WTC11 (cell line): ENCODE results near the gene APPBP2. TPM values are rescaled to one million over a fixed set of nuclear protein-coding genes. Genes with fewer than 3 reads are reported as not detected.
A peak's percentile ranks its signal among the peaks of the same experiment; 100 is the strongest.

Source experiments
- ATAC-seq: fragments of 200-7000 bp; cut with Tn5 transposase; 2 replicates; pipeline ENCODE4 v1.10.0; 2021; ENCODE audit warnings: mild to moderate bottlenecking, moderate library complexity
- CTCF ChIA-PET: fragments of 300-600 bp; sonication (Branson Sonifier 250); formaldehyde crosslinking; loops from one replicate; lab custom pipeline; 2021; ENCODE audit warnings: antibody characterized with exemption; lab: Charles Lee
- POLR2A ChIA-PET: fragments of 350-600 bp; sonication (Branson Sonifier 250); formaldehyde crosslinking; loops from one replicate; lab custom pipeline; 2021; ENCODE audit warnings: antibody characterized with exemption; lab: Charles Lee
- DNase-seq: peaks from one replicate; pipeline ENCODE4 v3.0.0; 2021; ENCODE audit warnings: low spot score
- H3K27ac Mint-ChIP-seq: 2 replicates; pipeline ENCODE4 v1.8.0; 2021; ENCODE audit warnings: mixed read lengths
- H3K27me3 Mint-ChIP-seq: 2 replicates; pipeline ENCODE4 v1.8.0; 2021; ENCODE audit warnings: low read depth, mild to moderate bottlenecking, moderate library complexity, mixed read lengths
- H3K36me3 Mint-ChIP-seq: 2 replicates; pipeline ENCODE4 v1.8.0; 2021; ENCODE audit warnings: mixed read lengths
- H3K4me1 Mint-ChIP-seq: 2 replicates; pipeline ENCODE4 v1.8.0; 2022; ENCODE audit warnings: mixed read lengths
- H3K4me3 Mint-ChIP-seq: 2 replicates; pipeline ENCODE4 v1.8.0; 2021; ENCODE audit warnings: mild to moderate bottlenecking, moderate library complexity, mixed read lengths
- H3K9me3 Mint-ChIP-seq: 2 replicates; pipeline ENCODE4 v1.8.0; 2021; ENCODE audit warnings: mixed read lengths
- CBFB ChIP-seq: sonication (generic); formaldehyde crosslinking; IDR thresholded peaks from 2 replicates; pipeline ENCODE4 v1.8.1; 2022; ENCODE audit warnings: mild to moderate bottlenecking, low read depth, missing genetic modification reagents
- CREB1 ChIP-seq: sonication (generic); formaldehyde crosslinking; IDR thresholded peaks from 2 replicates; pipeline ENCODE4 v1.8.0; 2023; ENCODE audit warnings: mild to moderate bottlenecking, missing genetic modification reagents
- CREM ChIP-seq: sonication (generic); formaldehyde crosslinking; IDR thresholded peaks from 2 replicates; pipeline ENCODE4 v1.8.1; 2022; ENCODE audit warnings: mild to moderate bottlenecking, missing genetic modification reagents, moderate library complexity
- ELF4 ChIP-seq: sonication (generic); formaldehyde crosslinking; IDR thresholded peaks from 2 replicates; pipeline ENCODE4 v1.8.1; 2022; ENCODE audit warnings: low read depth, mild to moderate bottlenecking, moderate library complexity, missing genetic modification reagents
- EMX1 ChIP-seq: fragments of 250-450 bp; sonication (Bioruptor Pico); IDR thresholded peaks from 2 replicates; pipeline ENCODE4 v1.8.0; 2021; ENCODE audit warnings: mild to moderate bottlenecking
- GTF2I ChIP-seq: fragments of 250-450 bp; sonication (Bioruptor Pico); conservative IDR thresholded peaks from 2 replicates; pipeline ENCODE4 v1.4.0; 2021; ENCODE audit warnings: mild to moderate bottlenecking
- HMGA2 ChIP-seq: fragments of 250-450 bp; sonication (Bioruptor Pico); IDR thresholded peaks from 2 replicates; pipeline ENCODE4 v1.4.0; 2021; ENCODE audit warnings: mild to moderate bottlenecking, moderate library complexity
- NFYB ChIP-seq: sonication (generic); formaldehyde crosslinking; conservative IDR thresholded peaks from 2 replicates; pipeline ENCODE4 v1.8.0; 2022; ENCODE audit warnings: low read depth, missing genetic modification reagents
- NR1H2 ChIP-seq: sonication (generic); formaldehyde crosslinking; IDR thresholded peaks from 2 replicates; pipeline ENCODE4 v1.9.0; 2021; ENCODE audit warnings: mild to moderate bottlenecking, moderate library complexity, missing genetic modification reagents
- RELA ChIP-seq: sonication (generic); formaldehyde crosslinking; IDR thresholded peaks from 2 replicates; pipeline ENCODE4 v1.8.1; 2022; ENCODE audit warnings: missing genetic modification reagents, mild to moderate bottlenecking, borderline replicate concordance
- RORB ChIP-seq: fragments of 250-450 bp; sonication (Bioruptor Pico); IDR thresholded peaks from 2 replicates; pipeline ENCODE4 v1.9.0; 2021; ENCODE audit warnings: mild to moderate bottlenecking
- TEAD1 ChIP-seq: sonication (generic); formaldehyde crosslinking; IDR thresholded peaks from 2 replicates; pipeline ENCODE4 v1.8.0; 2022; ENCODE audit warnings: mild to moderate bottlenecking, missing genetic modification reagents
- ZBTB21 ChIP-seq: sonication (generic); formaldehyde crosslinking; IDR thresholded peaks from 2 replicates; pipeline ENCODE4 v1.8.1; 2023; ENCODE audit warnings: mild to moderate bottlenecking, missing genetic modification reagents, borderline replicate concordance
- ZNF263 ChIP-seq: sonication (generic); formaldehyde crosslinking; IDR thresholded peaks from 2 replicates; pipeline ENCODE4 v1.8.1; 2022; ENCODE audit warnings: low read depth, mild to moderate bottlenecking, moderate library complexity, missing genetic modification reagents
- total RNA-seq: library from RNA; stranded (reverse); gene quantifications from 3 replicates; pipeline ENCODE4 v1.2.3, GENCODE V29; 2021
- TF ChIP-seq, protein P1 (sequence below): fragments of 250-450 bp; sonication (Bioruptor Pico); IDR thresholded peaks from 2 replicates; pipeline ENCODE4 v2.1.2; 2022; ENCODE audit warnings: mild to moderate bottlenecking, moderate library complexity
- TF ChIP-seq, protein P2 (sequence below): sonication (generic); formaldehyde crosslinking; IDR thresholded peaks from 2 replicates; pipeline ENCODE4 v1.8.1; 2023; ENCODE audit warnings: mild to moderate bottlenecking, moderate library complexity, missing genetic modification reagents
- TF ChIP-seq, protein P3 (sequence below): sonication (generic); formaldehyde crosslinking; IDR thresholded peaks from 2 replicates; pipeline ENCODE4 v1.8.0; 2022; ENCODE audit warnings: mild to moderate bottlenecking, missing genetic modification reagents
- TF ChIP-seq, protein P4 (sequence below): sonication (generic); formaldehyde crosslinking; conservative IDR thresholded peaks from 2 replicates; pipeline ENCODE4 v1.8.1; 2023; ENCODE audit warnings: mild to moderate bottlenecking, low read depth, missing genetic modification reagents, moderate library complexity
- TF ChIP-seq, protein P5 (sequence below): sonication (generic); formaldehyde crosslinking; IDR thresholded peaks from 2 replicates; pipeline ENCODE4 v1.8.1; 2023; ENCODE audit warnings: mild to moderate bottlenecking, missing genetic modification reagents

APPBP2 gene
- total RNA-seq, 1 experiment from 2014 or later, result 15.3 TPM

GRCh38 chr17:60524463-60525327 lies 1.3 kb downstream of the APPBP2 start:
- Mint-ChIP-seq H3K27me3 (no peaks in the 10 kb centered on the region), H3K36me3 (peaks cover 12% of the 10 kb centered on the region), H3K27ac (peak overlapping the region; percentile 98), H3K4me1 (peaks cover 15% of the 10 kb centered on the region), H3K9me3 (0 out of 2 replicates have a peak, but pooled peaks cover 10% of the 10 kb centered on the region), H3K4me3 (peak overlapping the region; percentile 98)
- ChIA-PET CTCF (interaction anchor here (0.6 kb wide), 1 partner anchor 123 kb away, joined by 4 read pairs; no protein-coding TSS in a partner anchor), POLR2A (interaction anchor here (0.7 to 0.8 kb wide), 2 partner anchors 75 to 383 kb away, joined by 3 read pairs; partner anchors contain the start of gene PPM1D)
- DNase-seq (no peak), ATAC-seq (no peak)
- TF ChIP-seq RORB (no peak), CREB1 (CRISPR knock-in tag) (no peak), TEAD1 (CRISPR knock-in tag) (no peak), ELF4 (no peak), NR1H2 (CRISPR knock-in tag) (no peak), ZBTB21 (CRISPR knock-in tag) (no peak), CBFB (CRISPR knock-in tag) (no peak), ZNF263 (CRISPR knock-in tag) (no peak), EMX1 (CRISPR knock-in tag) (no peak), RELA (no peak), CREM (CRISPR knock-in tag) (no peak), HMGA2 (CRISPR knock-in tag) (no peak), GTF2I (CRISPR knock-in tag) (no peak), NFYB (CRISPR knock-in tag) (no peak)
- TF ChIP-seq, protein P1, sequence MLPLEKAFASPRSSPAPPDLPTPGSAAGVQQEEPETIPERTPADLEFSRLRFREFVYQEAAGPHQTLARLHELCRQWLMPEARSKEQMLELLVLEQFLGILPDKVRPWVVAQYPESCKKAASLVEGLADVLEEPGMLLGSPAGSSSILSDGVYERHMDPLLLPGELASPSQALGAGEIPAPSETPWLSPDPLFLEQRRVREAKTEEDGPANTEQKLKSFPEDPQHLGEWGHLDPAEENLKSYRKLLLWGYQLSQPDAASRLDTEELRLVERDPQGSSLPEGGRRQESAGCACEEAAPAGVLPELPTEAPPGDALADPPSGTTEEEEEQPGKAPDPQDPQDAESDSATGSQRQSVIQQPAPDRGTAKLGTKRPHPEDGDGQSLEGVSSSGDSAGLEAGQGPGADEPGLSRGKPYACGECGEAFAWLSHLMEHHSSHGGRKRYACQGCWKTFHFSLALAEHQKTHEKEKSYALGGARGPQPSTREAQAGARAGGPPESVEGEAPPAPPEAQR, result no peak
- TF ChIP-seq, protein P2, sequence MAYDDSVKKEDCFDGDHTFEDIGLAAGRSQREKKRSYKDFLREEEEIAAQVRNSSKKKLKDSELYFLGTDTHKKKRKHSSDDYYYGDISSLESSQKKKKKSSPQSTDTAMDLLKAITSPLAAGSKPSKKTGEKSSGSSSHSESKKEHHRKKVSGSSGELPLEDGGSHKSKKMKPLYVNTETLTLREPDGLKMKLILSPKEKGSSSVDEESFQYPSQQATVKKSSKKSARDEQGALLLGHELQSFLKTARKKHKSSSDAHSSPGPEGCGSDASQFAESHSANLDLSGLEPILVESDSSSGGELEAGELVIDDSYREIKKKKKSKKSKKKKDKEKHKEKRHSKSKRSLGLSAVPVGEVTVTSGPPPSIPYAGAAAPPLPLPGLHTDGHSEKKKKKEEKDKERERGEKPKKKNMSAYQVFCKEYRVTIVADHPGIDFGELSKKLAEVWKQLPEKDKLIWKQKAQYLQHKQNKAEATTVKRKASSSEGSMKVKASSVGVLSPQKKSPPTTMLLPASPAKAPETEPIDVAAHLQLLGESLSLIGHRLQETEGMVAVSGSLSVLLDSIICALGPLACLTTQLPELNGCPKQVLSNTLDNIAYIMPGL, result no peak
- TF ChIP-seq, protein P3, sequence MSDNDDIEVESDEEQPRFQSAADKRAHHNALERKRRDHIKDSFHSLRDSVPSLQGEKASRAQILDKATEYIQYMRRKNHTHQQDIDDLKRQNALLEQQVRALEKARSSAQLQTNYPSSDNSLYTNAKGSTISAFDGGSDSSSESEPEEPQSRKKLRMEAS (CRISPR knock-in tag), result no peak
- TF ChIP-seq, protein P4, sequence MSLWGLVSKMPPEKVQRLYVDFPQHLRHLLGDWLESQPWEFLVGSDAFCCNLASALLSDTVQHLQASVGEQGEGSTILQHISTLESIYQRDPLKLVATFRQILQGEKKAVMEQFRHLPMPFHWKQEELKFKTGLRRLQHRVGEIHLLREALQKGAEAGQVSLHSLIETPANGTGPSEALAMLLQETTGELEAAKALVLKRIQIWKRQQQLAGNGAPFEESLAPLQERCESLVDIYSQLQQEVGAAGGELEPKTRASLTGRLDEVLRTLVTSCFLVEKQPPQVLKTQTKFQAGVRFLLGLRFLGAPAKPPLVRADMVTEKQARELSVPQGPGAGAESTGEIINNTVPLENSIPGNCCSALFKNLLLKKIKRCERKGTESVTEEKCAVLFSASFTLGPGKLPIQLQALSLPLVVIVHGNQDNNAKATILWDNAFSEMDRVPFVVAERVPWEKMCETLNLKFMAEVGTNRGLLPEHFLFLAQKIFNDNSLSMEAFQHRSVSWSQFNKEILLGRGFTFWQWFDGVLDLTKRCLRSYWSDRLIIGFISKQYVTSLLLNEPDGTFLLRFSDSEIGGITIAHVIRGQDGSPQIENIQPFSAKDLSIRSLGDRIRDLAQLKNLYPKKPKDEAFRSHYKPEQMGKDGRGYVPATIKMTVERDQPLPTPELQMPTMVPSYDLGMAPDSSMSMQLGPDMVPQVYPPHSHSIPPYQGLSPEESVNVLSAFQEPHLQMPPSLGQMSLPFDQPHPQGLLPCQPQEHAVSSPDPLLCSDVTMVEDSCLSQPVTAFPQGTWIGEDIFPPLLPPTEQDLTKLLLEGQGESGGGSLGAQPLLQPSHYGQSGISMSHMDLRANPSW, result no peak
- TF ChIP-seq, protein P5, sequence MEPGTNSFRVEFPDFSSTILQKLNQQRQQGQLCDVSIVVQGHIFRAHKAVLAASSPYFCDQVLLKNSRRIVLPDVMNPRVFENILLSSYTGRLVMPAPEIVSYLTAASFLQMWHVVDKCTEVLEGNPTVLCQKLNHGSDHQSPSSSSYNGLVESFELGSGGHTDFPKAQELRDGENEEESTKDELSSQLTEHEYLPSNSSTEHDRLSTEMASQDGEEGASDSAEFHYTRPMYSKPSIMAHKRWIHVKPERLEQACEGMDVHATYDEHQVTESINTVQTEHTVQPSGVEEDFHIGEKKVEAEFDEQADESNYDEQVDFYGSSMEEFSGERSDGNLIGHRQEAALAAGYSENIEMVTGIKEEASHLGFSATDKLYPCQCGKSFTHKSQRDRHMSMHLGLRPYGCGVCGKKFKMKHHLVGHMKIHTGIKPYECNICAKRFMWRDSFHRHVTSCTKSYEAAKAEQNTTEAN (CRISPR knock-in tag), result no peak
